Muscle of leg (tissue), 11 donors: ENCODE measurements around the gene RNPEPL1. TPM values are rescaled to one million over a fixed set of nuclear protein-coding genes. Genes with fewer than 3 reads are reported as not detected.

Experiments used
- DNase-seq: peaks from one replicate; pipeline ENCODE4 v3.0.0; 2013
- H3K27ac ChIP-seq: one replicate; pipeline ENCODE4 v1.5.1; 2013; ENCODE audit warnings: mild to moderate bottlenecking, low read length, control low read depth
- H3K27me3 ChIP-seq: one replicate; pipeline ENCODE4 v1.6.1; 2013; ENCODE audit warnings: low read length; ENCODE audit not compliant: control insufficient read depth, insufficient read depth
- H3K36me3 ChIP-seq: one replicate; pipeline ENCODE4 v1.6.1; 2013; ENCODE audit warnings: low read length; ENCODE audit not compliant: control insufficient read depth, insufficient read depth
- H3K4me1 ChIP-seq: one replicate; pipeline ENCODE4 v1.6.1; 2013; ENCODE audit warnings: low read length; ENCODE audit not compliant: control insufficient read depth, insufficient read depth
- H3K4me3 ChIP-seq: one replicate; pipeline ENCODE4 v1.5.1; 2013; ENCODE audit warnings: low read length, control low read depth
- H3K9me3 ChIP-seq: replicated peaks from 2 replicates; pipeline ENCODE4 v1.6.1; 2013; ENCODE audit warnings: low read depth, low read length; ENCODE audit not compliant: control insufficient read depth
- WGBS: methylation state at CpG from one replicate; pipeline ENCODE4 v1.1.5; 2013; ENCODE audit warnings: missing lambda C conversion rate; ENCODE audit not compliant: insufficient coverage; 5-methylcytosine and 5-hydroxymethylcytosine counted together
- polyA plus RNA-seq, 8 donors: library from polyadenylated mRNA; unstranded; fragments of 120-200 nt; gene quantifications; one replicate each; pipeline versions ENCODE4 v1.2.1 to v1.2.3, GENCODE V29; 2013; ENCODE audit warnings: inconsistent platforms in 1 of 8, low replicate concordance in 1 of 8; ENCODE audit not compliant: insufficient read length in 8 of 8, insufficient read depth in 1 of 8
- total RNA-seq: library from RNA; stranded (reverse); fragments of 120-200 nt; gene quantifications from one replicate; pipeline ENCODE4 v1.2.4, GENCODE V29; 2013

RNPEPL1 gene
- total and polyA plus RNA-seq, 9 donors: 13.6 to 38.8 (median 32.0) TPM

GRCh38 chr2:240603846-240604245 lies 35.6 kb downstream of the RNPEPL1 start:
- H3K36me3 ChIP-seq: peaks cover 19% of the 10 kb centered on the region
- H3K9me3 ChIP-seq: no peaks in the 10 kb centered on the region
- H3K27me3 ChIP-seq: no peaks in the 10 kb centered on the region
- H3K27ac ChIP-seq: no peak overlapping the region
- DNase-seq: no peak
- 89% methylated on average over 9 of the region's 10 CpGs for WGBS
- peaks cover 8% of the 10 kb centered on the region for H3K4me1 ChIP-seq
- H3K4me3 ChIP-seq: no peak overlapping the region

GRCh38 chr2:240604291-240604938 lies 36.1 kb downstream of the RNPEPL1 start:
- Histone ChIP-seq H3K4me3 (no peak overlapping the region), H3K4me1 (peaks cover 8% of the 10 kb centered on the region), H3K36me3 (peaks cover 17% of the 10 kb centered on the region), H3K27ac (no peak overlapping the region), H3K27me3 (no peaks in the 10 kb centered on the region), H3K9me3 (no peaks in the 10 kb centered on the region)
- peak; percentile 77 for DNase-seq
- 34% methylated on average over 8 of the region's 11 CpGs for WGBS

GRCh38 chr2:240604939-240605716 lies 36.8 kb downstream of the RNPEPL1 start:
- 91% methylated on average over 15 of the region's 19 CpGs for WGBS
- no peak overlapping the region for H3K4me3 ChIP-seq
- peaks cover 8% of the 10 kb centered on the region for H3K4me1 ChIP-seq

GRCh38 chr2:240605867-240606743 lies 37.8 kb downstream of the RNPEPL1 start:
- no peaks in the 10 kb centered on the region for H3K9me3 ChIP-seq
- DNase-seq: no peak
- no peak overlapping the region for H3K27ac ChIP-seq
- WGBS: 88% methylated on average over 8 of the region's 12 CpGs
- H3K36me3 ChIP-seq: peaks cover 5% of the 10 kb centered on the region
- H3K27me3 ChIP-seq: no peaks in the 10 kb centered on the region
- peaks cover 8% of the 10 kb centered on the region for H3K4me1 ChIP-seq
- H3K4me3 ChIP-seq: no peak overlapping the region

More at GRCh38 chr2:240604939-240605716, 36.8 kb downstream of the RNPEPL1 start:
- Histone ChIP-seq H3K27me3 (no peaks in the 10 kb centered on the region), H3K36me3 (peaks cover 12% of the 10 kb centered on the region), H3K27ac (no peak overlapping the region), H3K9me3 (no peaks in the 10 kb centered on the region)
- DNase-seq: no peak

- Histone ChIP-seq H3K27ac (no peak overlapping the region), H3K4me3 (no peak overlapping the region), H3K4me1 (peaks cover 12% of the 10 kb centered on the region), H3K27me3 (no peaks in the 10 kb centered on the region), H3K9me3 (no peaks in the 10 kb centered on the region), H3K36me3 (no peaks in the 10 kb centered on the region)
- WGBS: 93% methylated on average over 8 of the region's 10 CpGs
- DNase-seq: no peak
Measured at GRCh38 chr2:240611601-240612210, 43.4 kb downstream of the RNPEPL1 start.

GRCh38 chr2:240613781-240614180 lies 45.5 kb downstream of the RNPEPL1 start:
- Histone ChIP-seq H3K27ac (no peak overlapping the region), H3K4me3 (no peak overlapping the region), H3K9me3 (peaks cover 4% of the 10 kb centered on the region), H3K27me3 (no peaks in the 10 kb centered on the region), H3K4me1 (peaks cover 12% of the 10 kb centered on the region), H3K36me3 (no peaks in the 10 kb centered on the region)
- 90% methylated on average over 4 of the region's 4 CpGs for WGBS
- no peak for DNase-seq

- Histone ChIP-seq H3K9me3 (peaks cover 4% of the 10 kb centered on the region), H3K4me1 (peaks cover 12% of the 10 kb centered on the region), H3K27me3 (no peaks in the 10 kb centered on the region), H3K27ac (no peak overlapping the region), H3K36me3 (no peaks in the 10 kb centered on the region), H3K4me3 (no peak overlapping the region)
- no peak for DNase-seq
- WGBS: 100% methylated on average over 4 of the region's 9 CpGs
Measured at GRCh38 chr2:240614391-240614790, 46.1 kb downstream of the RNPEPL1 start.

GRCh38 chr2:240615396-240615795 lies 47.1 kb downstream of the RNPEPL1 start:
- no CpG with 5 or more reads among the region's 2 CpGs for WGBS
- peaks cover 12% of the 10 kb centered on the region for H3K4me1 ChIP-seq
- H3K27ac ChIP-seq: no peak overlapping the region
- peaks cover 4% of the 10 kb centered on the region for H3K9me3 ChIP-seq
- H3K4me3 ChIP-seq: no peak overlapping the region
- no peaks in the 10 kb centered on the region for H3K27me3 ChIP-seq
- DNase-seq: no peak
- no peaks in the 10 kb centered on the region for H3K36me3 ChIP-seq

GRCh38 chr2:240615820-240616547 lies 47.7 kb downstream of the RNPEPL1 start:
- DNase-seq: no peak
- Histone ChIP-seq H3K9me3 (peaks cover 4% of the 10 kb centered on the region), H3K4me1 (peaks cover 12% of the 10 kb centered on the region), H3K36me3 (no peaks in the 10 kb centered on the region), H3K27me3 (no peaks in the 10 kb centered on the region), H3K27ac (no peak overlapping the region), H3K4me3 (no peak overlapping the region)
- 83% methylated on average over 17 of the region's 20 CpGs for WGBS
